ENCODE results near the gene PM20D1. TPM values are rescaled to one million over a fixed set of nuclear protein-coding genes. Genes with fewer than 3 reads are reported as not detected.
"Not testable (repeated sequence)": the region's sequence is repeated elsewhere in the genome, so short reads cannot be mapped to it uniquely, and the experiment has no call there.

PM20D1 gene
- total RNA-seq, 1 experiment from 2014 or later: not detected

- POLR2A ChIA-PET (ENCODE audit: unreplicated experiment): no interaction called here
- intact Hi-C loops (cut with micrococcal nuclease; ENCODE audit: unreplicated experiment): no loop called here
- Histone ChIP-seq H3K27me3 (ENCODE audit: insufficient read depth, low read depth) (no peaks in the 10 kb centered on the region; the same call in 1 of the 2 replicates), H3K4me3 (no peak overlapping the region), H3K79me2 (ENCODE audit: low read depth) (no peaks in the 10 kb centered on the region), H3K9me2 (ENCODE audit: insufficient read depth) (no peaks in the 10 kb centered on the region), H3K4me1 (replicated peaks; ENCODE audit: insufficient read depth) (no peaks in the 10 kb centered on the region), H3K9me3 (ENCODE audit: insufficient read depth, low read depth) (no peaks in the 10 kb centered on the region), H2AFZ (no peak overlapping the region), H4K20me1 (ENCODE audit: insufficient read depth) (no peaks in the 10 kb centered on the region), H3K27ac (no peak overlapping the region), H3K4me2 (no peak overlapping the region), H3F3A (ENCODE audit: insufficient read depth, low read depth) (no peaks in the 10 kb centered on the region), H3K36me3 (ENCODE audit: low read depth) (no peaks in the 10 kb centered on the region)
- CTCF ChIA-PET: no interaction called here
- TF ChIP-seq EZH2 (IDR thresholded peaks at IDR 0.05; ENCODE audit: low read depth): no peak
- no peak for TF ChIP-seq CTCF (conservative IDR thresholded peaks at IDR 0.05)
- BruUV-seq (replicated peaks): no TSS peak
- no peak for DNase-seq
These were observed 20.3 kb upstream of the PM20D1 start for GRCh38 chr1:205870236-205870635.

DNA sequence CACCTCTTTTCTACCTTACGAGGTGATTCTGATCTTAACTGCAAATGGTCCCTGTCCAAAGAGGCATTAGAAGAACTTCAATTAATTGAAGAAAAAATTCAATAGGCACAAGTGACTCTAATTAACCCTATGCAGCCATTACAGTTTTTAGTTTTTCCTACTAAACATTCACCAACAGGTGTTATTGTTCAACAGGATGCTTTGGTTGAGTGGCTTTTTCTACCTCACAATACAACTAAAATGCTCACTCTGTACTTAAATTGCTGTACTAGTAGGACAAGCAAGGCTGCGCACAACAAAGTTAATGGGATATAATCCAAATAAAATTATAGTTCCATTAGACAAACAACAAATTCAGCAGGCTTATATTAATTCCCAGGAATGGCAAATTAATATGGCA, 11.6 kb upstream of the PM20D1 start:
- ChIA-PET POLR2A (ENCODE audit: unreplicated experiment) (no interaction called here), CTCF (no interaction called here)
- Histone ChIP-seq H3F3A (ENCODE audit: insufficient read depth, low read depth) (no peaks in the 10 kb centered on the region), H3K27me3 (ENCODE audit: insufficient read depth, low read depth) (no peaks in the 10 kb centered on the region), H3K4me3 (no peak overlapping the region), H3K36me3 (ENCODE audit: low read depth) (no peaks in the 10 kb centered on the region), H3K27ac (no peak overlapping the region), H3K4me2 (no peak overlapping the region), H2AFZ (no peak overlapping the region), H3K79me2 (ENCODE audit: low read depth) (no peaks in the 10 kb centered on the region), H3K4me1 (replicated peaks; ENCODE audit: insufficient read depth) (no peaks in the 10 kb centered on the region), H3K9me3 (ENCODE audit: insufficient read depth, low read depth) (no peaks in the 10 kb centered on the region), H4K20me1 (ENCODE audit: insufficient read depth) (no peaks in the 10 kb centered on the region), H3K9me2 (ENCODE audit: insufficient read depth) (0 out of 2 replicates have a peak, but pooled peaks cover 4% of the 10 kb centered on the region)
- no TSS peak for BruUV-seq (replicated peaks)
- no peak for DNase-seq
- intact Hi-C loops (cut with micrococcal nuclease; ENCODE audit: unreplicated experiment): no loop called here
- TF ChIP-seq CTCF (conservative IDR thresholded peaks at IDR 0.05) (no peak), EZH2 (IDR thresholded peaks at IDR 0.05; ENCODE audit: low read depth) (no peak)

DNA sequence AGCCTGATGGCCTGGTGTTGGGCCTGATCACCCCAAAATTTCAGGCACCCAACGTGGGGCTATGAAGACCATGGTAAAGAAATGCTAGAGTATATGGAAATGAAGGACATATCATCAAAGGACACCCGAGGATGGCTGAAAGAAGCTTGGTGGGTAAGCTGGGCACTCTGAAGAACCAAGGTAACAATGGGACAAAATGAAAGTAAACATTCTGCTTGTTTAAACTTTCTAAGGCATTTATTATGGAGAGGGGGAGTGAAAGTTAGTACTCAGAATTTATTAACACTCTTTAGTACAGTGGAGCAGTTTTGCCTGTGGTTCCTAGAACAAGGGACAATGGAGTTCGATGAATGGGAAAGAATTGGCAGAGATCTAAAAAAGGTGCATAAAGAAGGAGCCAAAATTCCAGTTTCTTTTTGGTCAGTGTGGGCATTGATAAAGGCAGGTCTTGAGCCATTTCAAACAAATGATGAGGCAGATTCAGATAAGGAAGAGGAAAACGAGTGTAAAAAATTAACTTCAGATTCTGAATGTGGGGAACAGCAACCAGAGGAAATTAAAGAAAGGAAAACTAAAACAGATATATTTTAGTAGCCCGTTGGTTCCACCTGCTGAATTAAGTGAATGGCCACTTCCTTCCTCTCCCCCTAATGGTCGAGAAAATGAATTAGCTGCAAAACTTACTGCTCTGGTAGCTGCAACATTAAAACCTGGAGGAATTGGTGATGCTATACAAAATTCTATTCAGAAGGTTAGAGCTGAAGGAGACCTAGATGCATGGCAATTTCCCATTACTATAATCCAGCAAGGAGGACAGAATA, 8.4 kb upstream of the PM20D1 start:
- Histone ChIP-seq H3F3A (ENCODE audit: insufficient read depth, low read depth) (no peaks in the 10 kb centered on the region), H3K79me2 (ENCODE audit: low read depth) (no peaks in the 10 kb centered on the region), H3K9me2 (ENCODE audit: insufficient read depth) (0 out of 2 replicates have a peak, but pooled peaks cover 4% of the 10 kb centered on the region), H3K4me2 (peak overlapping the region; percentile 38), H3K4me3 (no peak overlapping the region), H2AFZ (no peak overlapping the region; the same call in 1 of the 2 replicates), H3K9me3 (ENCODE audit: insufficient read depth, low read depth) (no peaks in the 10 kb centered on the region), H3K27me3 (ENCODE audit: insufficient read depth, low read depth) (no peaks in the 10 kb centered on the region), H3K27ac (no peak overlapping the region), H4K20me1 (ENCODE audit: insufficient read depth) (no peaks in the 10 kb centered on the region), H3K36me3 (ENCODE audit: low read depth) (no peaks in the 10 kb centered on the region), H3K4me1 (replicated peaks; ENCODE audit: insufficient read depth) (no peaks in the 10 kb centered on the region)
- TF ChIP-seq EZH2 (IDR thresholded peaks at IDR 0.05; ENCODE audit: low read depth) (no peak), CTCF (conservative IDR thresholded peaks at IDR 0.05) (no peak)
- intact Hi-C loops (cut with micrococcal nuclease; ENCODE audit: unreplicated experiment): no loop called here
- BruUV-seq (replicated peaks): no TSS peak
- DNase-seq: no peak
- ChIA-PET POLR2A (ENCODE audit: unreplicated experiment) (no interaction called here), CTCF (no interaction called here)

- H4K20me1 ChIP-seq (ENCODE audit: insufficient read depth); intact Hi-C loops (cut with micrococcal nuclease; ENCODE audit: unreplicated experiment); H3K36me3 ChIP-seq (ENCODE audit: low read depth); POLR2A ChIA-PET (ENCODE audit: unreplicated experiment); H3K9me3 ChIP-seq (ENCODE audit: insufficient read depth, low read depth); H3K4me3 ChIP-seq; H3F3A ChIP-seq (ENCODE audit: insufficient read depth, low read depth); H3K79me2 ChIP-seq (ENCODE audit: low read depth); H3K9me2 ChIP-seq (ENCODE audit: insufficient read depth); H3K4me1 ChIP-seq (replicated peaks; ENCODE audit: insufficient read depth); H2AFZ ChIP-seq; CTCF ChIA-PET; DNase-seq; H3K27ac ChIP-seq; BruUV-seq (replicated peaks); H3K4me2 ChIP-seq; H3K27me3 ChIP-seq (ENCODE audit: insufficient read depth, low read depth): not testable (repeated sequence)
These were observed 7.6 kb upstream of the PM20D1 start for GRCh38 chr1:205857501-205857900.
